Erythroblast (primary cell): ENCODE results near the gene CYB5R4.
"Not testable (repeated sequence)": the region's sequence is repeated elsewhere in the genome, so short reads cannot be mapped to it uniquely, and the experiment has no call there.

Experiments
- GATA1 ChIP-seq: IDR thresholded peaks from 2 replicates; pipeline ENCODE4 v1.6.1; 2011; ENCODE audit warnings: low read depth, mild to moderate bottlenecking, control low read depth, low read length, moderate library complexity
- POLR2A ChIP-seq: IDR thresholded peaks from 2 replicates; pipeline ENCODE4 v1.6.1; 2011; ENCODE audit warnings: mild to moderate bottlenecking, low read length

DNA sequence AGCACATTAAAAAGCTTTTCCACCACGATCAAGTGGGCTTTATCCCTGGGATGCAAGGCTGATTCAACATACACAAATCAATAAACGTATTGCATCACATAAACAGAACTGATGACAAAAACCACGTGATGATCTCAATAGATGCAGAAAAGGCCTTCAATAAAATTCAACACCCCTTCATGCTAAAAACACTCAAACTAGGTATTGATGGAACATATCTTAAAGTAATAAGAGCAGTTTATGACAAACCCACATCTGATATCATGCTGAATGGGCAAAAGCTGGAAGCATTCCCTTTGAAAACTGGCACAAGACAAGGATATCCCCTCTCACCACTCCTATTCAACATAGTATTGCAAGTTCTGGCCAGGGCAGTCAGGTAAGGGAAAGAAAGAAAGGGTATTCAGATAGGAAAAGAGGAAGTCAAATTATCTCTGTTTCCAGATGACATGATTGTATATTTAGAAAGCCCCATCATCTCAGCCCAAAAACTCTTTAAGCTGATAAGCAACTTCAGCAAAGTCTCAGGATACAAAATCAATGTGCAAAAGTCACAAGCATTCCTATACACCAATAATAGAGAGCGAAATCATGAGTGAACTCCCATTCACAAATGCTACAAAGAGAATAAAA is 86.8 kb downstream of the CYB5R4 start:
- not testable (repeated sequence) for TF ChIP-seq POLR2A, GATA1
